Stimulated activated CD4-positive, alpha-beta T cell treated with anti-CD3 and anti-CD28 coated beads, Interleukin-12 subunit alpha, Interleukin-12 subunit beta, amount 100 ng/mL, for 4 hours (primary cell): Measurements from ENCODE around the gene STEAP3.

Experiments
- DNase-seq: peaks from one replicate; pipeline ENCODE4 v3.0.0-alpha.2; 2020

STEAP3 gene

DNA sequence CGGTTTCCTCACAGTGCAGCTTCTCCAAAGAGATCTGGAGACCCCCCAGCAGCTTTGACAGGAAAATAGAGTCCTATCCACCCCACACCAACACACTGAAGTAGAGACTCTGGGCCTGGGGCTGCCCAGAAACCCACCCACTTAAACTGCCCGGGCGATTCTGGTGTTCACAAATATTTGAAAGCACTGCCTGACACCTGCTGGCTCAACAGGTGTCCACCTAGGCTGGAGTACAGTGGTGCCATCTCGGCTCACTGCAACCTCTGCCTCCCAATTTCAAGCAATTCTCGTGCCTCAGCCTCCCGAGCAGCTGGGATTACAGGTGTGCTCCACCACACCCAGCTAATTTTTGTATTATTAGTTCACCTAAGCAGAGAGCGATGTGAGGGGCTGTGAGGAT is 5.3 kb downstream of the STEAP3 start:
- no peak for DNase-seq

DNA sequence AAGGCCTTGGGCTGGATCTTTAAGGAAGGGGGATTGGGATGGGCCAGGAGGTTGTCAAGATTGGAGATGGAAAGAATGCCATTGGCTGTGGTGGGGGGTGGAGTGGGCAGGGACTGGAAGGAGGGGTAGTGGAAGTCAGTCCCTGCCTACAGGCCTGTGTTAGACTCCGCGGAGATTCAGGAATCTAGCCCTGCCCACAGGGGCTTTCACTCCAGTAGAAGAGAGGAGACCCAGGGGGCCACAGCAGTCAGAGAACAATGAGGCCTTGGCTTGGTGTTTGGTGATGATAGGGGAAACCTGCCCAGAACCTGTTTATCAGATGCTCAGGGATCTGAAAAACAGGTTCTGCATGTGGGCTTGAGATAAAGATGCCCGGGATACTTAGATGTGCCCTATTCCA is 6.1 kb downstream of the STEAP3 start:
- no peak for DNase-seq

DNA sequence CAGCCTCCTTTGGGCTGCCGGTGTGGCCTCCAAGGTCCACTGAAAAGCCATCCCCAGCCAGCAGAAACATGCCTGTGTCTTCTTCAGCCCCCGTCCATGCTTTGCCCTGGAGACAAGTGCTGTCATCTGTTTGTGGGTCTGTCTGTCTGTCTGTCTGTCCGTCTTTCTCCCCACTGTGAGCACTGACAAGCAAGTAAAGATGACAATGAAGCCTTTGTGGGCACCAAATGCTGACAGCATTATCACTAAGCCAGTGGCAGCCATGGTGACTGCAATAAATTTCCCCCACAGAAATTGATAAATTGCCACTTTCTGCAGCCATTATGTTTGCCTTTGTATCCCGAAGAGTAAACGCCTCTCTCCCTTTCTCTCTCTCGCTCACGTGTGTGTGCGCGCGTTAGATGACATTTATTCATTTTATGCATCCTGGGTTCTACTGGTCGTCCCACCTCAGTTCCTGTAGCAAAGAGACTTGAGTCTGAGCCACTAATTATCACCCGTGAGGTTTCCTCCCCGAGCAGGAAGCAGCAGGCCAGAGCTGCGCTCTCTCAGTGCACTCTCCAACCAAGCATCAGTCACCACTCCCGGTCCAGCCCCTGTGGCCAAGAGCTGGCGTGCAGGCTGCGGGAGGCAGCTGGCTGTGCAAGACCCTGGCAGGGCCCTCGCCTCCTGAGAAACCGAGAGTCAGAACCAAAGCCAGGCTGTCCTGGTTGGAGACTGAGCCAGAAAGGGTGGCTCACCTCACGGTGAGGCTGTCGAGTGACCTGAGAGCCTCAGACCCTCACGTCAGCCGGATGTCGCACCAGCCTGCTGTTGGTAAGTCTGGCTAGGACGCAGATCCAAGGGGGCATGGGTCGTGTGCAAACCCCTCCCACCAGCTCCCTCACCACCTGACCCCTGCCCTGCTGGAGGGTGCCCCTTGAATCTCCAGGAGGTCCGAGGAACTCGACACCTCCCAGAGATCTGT is 6.9 kb downstream of the STEAP3 start:
- no peak for DNase-seq

DNA sequence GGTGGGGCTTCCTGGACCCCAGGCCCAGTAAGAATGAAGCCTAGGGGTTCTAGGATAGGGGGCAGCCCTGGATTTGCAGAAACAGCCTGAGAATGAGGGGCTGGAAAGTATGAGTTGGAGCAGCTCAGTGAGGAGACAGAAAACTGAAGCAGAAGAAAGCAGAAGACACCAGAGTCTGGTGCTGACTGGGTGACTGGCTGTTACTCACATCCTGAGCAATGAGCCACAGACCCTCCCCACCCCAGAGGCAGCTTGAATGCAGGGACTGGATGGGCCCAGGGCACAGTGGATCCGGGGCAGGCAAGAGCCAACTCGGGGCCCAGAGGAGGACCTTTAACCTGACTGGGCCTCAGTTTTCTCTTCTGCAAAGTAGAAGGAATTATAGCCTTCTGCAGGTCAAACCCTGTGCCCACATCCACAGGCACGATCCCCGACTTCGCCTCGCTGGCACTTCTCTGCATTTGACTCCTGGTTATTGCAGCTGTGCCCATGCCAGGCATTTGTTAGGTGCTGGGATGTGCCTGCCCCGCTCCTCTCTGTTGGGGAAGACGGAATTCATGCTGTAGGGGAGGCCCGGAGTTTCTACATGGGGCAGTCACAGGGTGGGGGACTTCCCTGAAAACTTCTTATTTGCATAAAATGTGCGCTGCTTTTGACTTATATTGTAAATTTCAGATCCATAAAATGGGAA is 8.5 kb downstream of the STEAP3 start:
- DNase-seq, result no peak

DNA sequence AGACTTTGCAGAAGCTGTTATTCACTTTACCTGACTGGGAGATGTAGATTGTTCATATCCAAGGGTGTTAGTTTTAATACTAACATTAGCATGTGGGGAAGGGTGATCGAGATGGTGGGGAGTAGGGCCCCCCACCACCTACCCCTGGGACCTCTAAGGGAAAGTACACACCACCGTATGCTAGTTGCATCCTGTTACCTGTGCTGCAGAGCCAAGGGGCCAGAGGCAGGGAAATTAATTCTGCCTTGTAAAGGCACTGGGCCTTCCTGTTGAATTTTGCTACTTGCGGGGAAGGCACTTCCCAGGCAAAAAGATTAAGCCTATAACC is 9.0 kb downstream of the STEAP3 start:
- DNase-seq, result no peak

- DNase-seq, result no peak
These were observed 9.8 kb downstream of the STEAP3 start for GRCh38 chr2:119233326-119234020.

DNA sequence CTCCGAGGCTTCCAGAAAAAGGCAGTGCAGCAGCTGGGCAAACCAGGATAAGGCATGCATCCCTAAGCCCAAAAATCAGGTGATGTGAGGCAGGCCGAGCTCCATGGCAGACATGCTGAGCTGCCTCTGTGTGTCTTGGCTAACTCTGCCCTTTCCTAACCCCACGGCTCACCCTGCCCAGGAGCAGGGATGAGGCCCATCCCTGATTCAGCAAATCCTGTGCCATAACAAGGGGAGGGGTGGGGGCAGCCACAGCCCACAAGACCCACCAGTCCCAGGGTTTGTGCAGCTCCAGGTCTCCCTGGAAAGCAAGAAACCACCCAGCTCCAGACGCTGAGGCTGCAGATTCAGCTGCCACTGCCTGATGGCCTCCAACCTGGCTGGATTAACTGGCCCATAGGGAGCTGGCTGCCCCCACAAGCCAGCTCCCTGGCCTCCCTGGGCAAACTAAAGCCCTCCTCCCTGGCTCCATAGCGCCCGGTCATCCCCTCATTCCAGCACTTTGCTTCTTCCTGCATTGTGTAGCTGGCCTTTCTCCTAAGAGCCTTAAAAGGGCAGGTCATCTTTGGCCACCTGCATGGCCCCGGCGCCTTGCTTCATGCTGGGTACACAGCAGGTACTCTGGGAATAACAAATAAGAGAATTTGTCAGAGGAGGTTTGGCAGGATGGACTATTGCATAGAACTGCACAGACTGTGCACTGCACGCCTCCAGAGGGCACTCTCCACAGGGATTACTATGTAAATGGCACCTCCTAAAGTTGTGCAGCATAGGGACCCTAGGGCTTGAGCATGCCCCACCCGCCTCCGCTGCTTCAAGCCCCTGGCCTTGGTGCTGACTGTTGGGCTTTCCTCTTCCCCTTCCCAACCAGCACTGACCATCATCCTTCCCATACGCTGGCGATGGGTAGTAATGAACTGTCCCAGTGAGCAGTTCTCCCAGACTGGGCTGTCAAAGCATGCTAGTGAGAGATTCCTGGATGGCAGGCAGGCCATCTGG is 10.7 kb downstream of the STEAP3 start:
- DNase-seq, result no peak

GRCh38 chr2:119236796-119237195 is 13.2 kb downstream of the STEAP3 start:
- no peak for DNase-seq

DNA sequence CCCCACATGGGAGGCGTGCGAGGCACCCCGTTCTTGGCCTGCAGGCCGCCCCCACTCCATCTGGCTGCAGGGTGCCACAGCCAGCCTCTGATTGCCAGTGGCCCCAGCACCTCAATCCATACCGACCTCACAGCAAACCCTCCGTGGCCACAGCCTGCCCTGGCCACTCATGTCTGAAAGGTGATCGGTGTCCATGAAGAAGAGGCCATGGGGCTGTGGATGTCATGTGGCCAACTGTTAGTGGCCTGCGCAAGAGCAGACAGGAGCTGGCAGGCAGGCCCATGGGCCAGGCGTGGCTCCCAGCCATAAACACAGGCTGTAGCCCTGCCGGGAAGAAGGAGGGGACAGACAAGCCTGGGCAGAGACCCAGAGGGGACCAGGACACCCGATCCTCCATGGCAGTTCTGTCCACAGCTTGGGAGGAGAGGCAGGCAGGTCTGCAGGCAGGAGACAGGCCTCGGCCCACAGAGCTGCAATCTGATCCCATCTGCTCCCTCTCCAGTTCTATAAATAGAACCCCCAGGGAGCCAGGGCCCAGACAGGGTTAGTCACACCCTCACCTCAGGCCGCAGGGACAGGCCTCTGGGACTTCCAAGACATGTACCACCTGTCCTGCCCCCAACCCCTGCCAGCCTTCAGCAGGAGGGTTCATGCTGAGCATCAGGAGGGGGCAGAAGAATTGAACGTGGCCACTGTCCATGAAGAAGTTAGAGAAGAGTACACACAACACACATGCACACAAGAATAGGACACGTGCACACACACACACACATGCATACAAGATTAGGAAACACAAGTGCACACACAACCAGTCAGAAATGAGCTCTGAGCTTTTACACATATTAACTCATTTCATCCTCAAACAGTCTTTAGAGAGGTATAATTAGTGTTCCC is 16.9 kb downstream of the STEAP3 start:
- no peak for DNase-seq

DNA sequence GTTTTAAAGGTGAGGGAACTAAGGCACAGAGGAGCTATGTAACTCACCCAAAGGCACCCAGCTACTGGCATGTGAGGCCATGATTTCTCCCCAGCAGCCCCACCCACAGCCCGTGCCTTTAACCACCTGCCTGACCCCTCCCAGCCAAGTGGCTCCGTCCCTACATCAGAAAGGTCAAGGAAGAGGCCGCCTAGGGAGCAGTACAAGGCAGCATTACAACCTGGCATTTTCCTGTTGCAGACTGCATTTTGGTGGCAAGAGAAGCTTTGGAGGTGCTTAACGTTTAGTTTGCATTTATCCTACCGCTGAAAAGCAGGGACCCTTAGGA is 17.5 kb downstream of the STEAP3 start:
- no peak for DNase-seq

DNA sequence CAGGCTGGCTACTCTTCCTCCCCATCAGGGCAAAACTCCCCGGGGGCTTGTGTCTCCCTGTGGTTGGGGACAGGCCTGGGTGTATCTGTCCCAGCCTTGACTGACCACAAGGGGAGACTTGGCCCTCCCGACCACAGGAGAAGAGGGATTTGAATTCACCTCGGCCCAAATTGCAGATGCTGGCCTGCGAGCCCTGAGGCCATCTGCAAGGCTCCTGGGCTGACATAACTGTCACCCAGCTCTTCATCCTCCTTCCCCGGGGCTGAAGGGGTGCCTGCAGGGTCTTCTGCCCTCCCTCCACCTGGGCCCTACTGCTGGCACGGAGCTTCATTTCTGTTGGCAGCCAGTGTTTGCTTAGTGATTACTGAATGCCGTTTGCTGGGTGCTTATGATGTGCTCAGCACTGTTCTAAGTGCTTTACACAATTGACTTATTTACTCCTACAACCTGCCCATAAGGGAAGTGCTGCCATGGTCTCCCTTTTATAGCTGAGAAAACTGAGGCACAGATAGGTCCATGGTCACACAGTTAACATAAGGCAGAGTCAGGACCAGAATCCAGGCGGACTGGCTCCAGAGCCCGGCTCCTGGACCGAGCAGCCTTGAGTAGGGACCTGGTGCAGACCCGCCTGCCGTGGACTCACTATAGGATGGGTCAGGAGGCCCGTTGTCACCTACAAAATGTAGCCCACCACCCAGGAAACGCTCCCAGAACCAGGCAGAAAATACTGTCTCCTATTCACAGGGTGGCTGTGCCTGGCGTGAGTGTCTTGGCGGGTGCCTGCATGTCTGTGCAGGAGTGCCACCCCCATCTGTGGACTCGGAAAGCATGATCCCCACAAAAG is 18.9 kb downstream of the STEAP3 start:
- DNase-seq, result no peak

DNA sequence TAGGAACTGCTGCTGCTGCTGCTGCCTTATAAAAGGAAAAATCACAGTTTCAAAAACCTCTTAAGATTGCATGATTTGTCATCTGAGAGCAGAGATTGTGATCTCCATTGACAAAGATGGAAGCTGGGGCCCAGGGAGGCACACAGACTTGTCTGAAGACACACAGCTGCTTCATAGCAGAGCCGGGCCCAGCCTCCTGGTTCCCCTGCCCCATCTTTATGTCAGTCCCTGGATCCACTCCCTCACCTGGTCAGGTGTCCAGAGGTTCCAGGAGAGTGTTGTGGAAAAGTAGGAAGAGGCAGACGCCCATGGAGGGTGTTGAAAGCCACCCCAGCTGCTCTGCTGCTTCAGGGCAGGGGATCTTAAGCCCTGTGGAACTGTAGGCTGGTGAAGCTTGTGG is 20.0 kb downstream of the STEAP3 start:
- DNase-seq, result no peak

- DNase-seq, result no peak
These were observed 21.6 kb downstream of the STEAP3 start for GRCh38 chr2:119245076-119245840.

DNA sequence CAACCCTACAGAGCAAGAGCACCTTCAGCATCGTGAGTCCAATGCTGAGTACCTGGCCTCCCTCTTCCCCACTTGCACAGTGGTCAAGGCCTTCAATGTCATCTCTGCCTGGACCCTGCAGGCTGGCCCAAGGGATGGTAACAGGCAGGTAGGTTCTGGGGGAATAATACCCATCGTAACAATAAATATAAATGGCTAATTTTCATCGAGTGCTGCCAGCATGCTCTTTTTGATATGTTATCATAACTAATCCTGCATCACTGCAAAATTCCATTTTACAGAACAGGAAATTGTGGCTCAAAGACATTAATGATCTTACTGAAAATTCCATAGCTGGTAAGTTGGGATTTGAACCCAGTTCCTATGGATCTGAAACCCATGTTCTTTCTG is 22.2 kb downstream of the STEAP3 start:
- DNase-seq, result no peak

- DNase-seq, result no peak
These were observed 23.5 kb downstream of the STEAP3 start for GRCh38 chr2:119246884-119247843.

GRCh38 chr2:119247844-119248271 is 24.2 kb downstream of the STEAP3 start:
- DNase-seq, result no peak

- DNase-seq, result no peak
These were observed 24.7 kb downstream of the STEAP3 start for GRCh38 chr2:119248311-119248710.

- DNase-seq, result no peak
These were observed 25.1 kb downstream of the STEAP3 start for GRCh38 chr2:119248751-119249150.

DNA sequence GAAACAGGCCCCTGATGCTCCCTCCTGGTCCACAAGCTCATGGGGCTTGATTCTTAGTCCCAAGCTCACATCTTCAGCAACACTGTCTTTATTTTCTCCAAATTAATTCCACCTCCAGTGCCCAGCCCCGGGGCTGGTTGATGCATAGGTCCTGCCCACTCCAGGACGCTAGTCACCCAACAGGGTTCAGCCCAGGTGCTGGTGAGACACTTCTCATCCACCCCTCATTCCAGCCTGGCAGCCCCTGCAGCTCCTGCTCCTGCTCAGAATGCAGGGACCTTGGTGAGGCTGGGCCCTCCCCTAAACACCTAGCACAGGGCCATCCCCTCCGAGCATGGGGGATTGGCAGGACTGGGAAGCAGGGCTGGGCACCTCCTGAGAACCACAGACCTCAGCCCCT is 25.7 kb downstream of the STEAP3 start:
- no peak for DNase-seq
